ENCODE data around the gene SYPL1. TPM values are rescaled to one million over a fixed set of nuclear protein-coding genes. Genes with fewer than 3 reads are reported as not detected.

Gene SYPL1
- total RNA-seq, 1 experiment from 2014 or later: 78.0 TPM

GRCh38 chr7:106076537-106076936 is 35.6 kb downstream of the SYPL1 start:
- no peaks in the 10 kb centered on the region for H3K9me2 ChIP-seq (ENCODE audit: insufficient read depth)
- H3K9ac ChIP-seq (ENCODE audit: low read length): no peak overlapping the region
- no peaks in the 10 kb centered on the region for H3K27me3 ChIP-seq (ENCODE audit: insufficient read depth, low read length)
- ChIA-PET CTCF (no interaction called here), POLR2A (no interaction called here), RAD21 (ENCODE audit: low non-redundant PET in 1 of 2, low total read pairs in 2 of 2, uncharacterized antibody in 2 of 2, unreplicated experiment in 2 of 2) (no interaction called here)
- H3K4me1 ChIP-seq (ENCODE audit: control insufficient read depth in 1 of 2, insufficient read depth in 2 of 2, low read length in 2 of 2): no peaks in the 10 kb centered on the region
- ATAC-seq (no peak), DNase-seq (ENCODE audit: low read depth, low spot score) (no peak)
- intact Hi-C loops (cut with micrococcal nuclease): no loop called here
- no peaks in the 10 kb centered on the region for H3K9me3 ChIP-seq (ENCODE audit: control insufficient read depth in 1 of 2, insufficient read depth in 1 of 2, low read depth in 1 of 2, low read length in 2 of 2)
- H3K79me2 ChIP-seq (ENCODE audit: insufficient read depth, low read length): no peaks in the 10 kb centered on the region
- no peak overlapping the region for H2AFZ ChIP-seq (ENCODE audit: low read depth, low read length, poor library complexity, severe bottlenecking)
- H3K27ac ChIP-seq (ENCODE audit: low read depth, low read length): no peak overlapping the region
- BruUV-seq (replicated peaks): no TSS peak
- no peak overlapping the region for H3K4me3 ChIP-seq (replicated peaks in 1 of 2; ENCODE audit: low read depth in 1 of 2, low read length in 2 of 2)
- H3K36me3 ChIP-seq (ENCODE audit: control insufficient read depth in 1 of 2, insufficient read depth in 2 of 2, low read length in 2 of 2): no peaks in the 10 kb centered on the region
- no peaks in the 10 kb centered on the region for H4K20me1 ChIP-seq (ENCODE audit: insufficient read depth)
- no peak for TF ChIP-seq FOSL1 (IDR thresholded peaks at IDR 0.05; ENCODE audit: low read depth)
- TF ChIP-seq CEBPB (IDR thresholded peaks at IDR 0.05; ENCODE audit: low read depth): no peak
- TF ChIP-seq ATF3 (IDR thresholded peaks at IDR 0.05): no peak
- no peak for TF ChIP-seq ZBTB33 (IDR thresholded peaks at IDR 0.05; ENCODE audit: extremely low read depth, insufficient replicate concordance, low read length)
- TF ChIP-seq ZNF274 (IDR thresholded peaks at IDR 0.05; ENCODE audit: low read depth, low read length): no peak
- no peak for TF ChIP-seq SIN3A (IDR thresholded peaks at IDR 0.05; ENCODE audit: low read depth)
- TF ChIP-seq POLR2A (IDR thresholded peaks at IDR 0.05; ENCODE audit: borderline replicate concordance, extremely low read depth, insufficient read depth, insufficient read length): no peak
- no peak for TF ChIP-seq CTCF (IDR thresholded peaks at IDR 0.05 in 2 of 3, conservative IDR thresholded peaks at IDR 0.05 in 1 of 3; ENCODE audit: borderline replicate concordance in 1 of 3, insufficient read depth in 1 of 3, low read depth in 2 of 3, low read length in 2 of 3)
- no peak for TF ChIP-seq EZH2 (IDR thresholded peaks at IDR 0.05)
- no peak for TF ChIP-seq POLR2AphosphoS5 (IDR thresholded peaks at IDR 0.05; ENCODE audit: low read depth, low read length)
- no peak for TF ChIP-seq YY1 (IDR thresholded peaks at IDR 0.05; ENCODE audit: extremely low read depth, insufficient replicate concordance, low read depth, low read length)
- TF ChIP-seq SRF (IDR thresholded peaks at IDR 0.05; ENCODE audit: low read depth): no peak
- no peak for TF ChIP-seq EGR1 (IDR thresholded peaks at IDR 0.05; ENCODE audit: low read depth)
- TF ChIP-seq TCF7L2 (IDR thresholded peaks at IDR 0.05; ENCODE audit: borderline replicate concordance, extremely low read depth, insufficient read depth, insufficient read length): no peak
- no peak for TF ChIP-seq REST (IDR thresholded peaks at IDR 0.05; ENCODE audit: low read depth)
- TF ChIP-seq MAX (IDR thresholded peaks at IDR 0.05): no peak
- no peak overlapping the region for H3K4me2 ChIP-seq (ENCODE audit: low read length)

All from HCT116 (cell line).